BE2C (cell line): ENCODE results near the gene GAS7.

Experiments used
- DNase-seq: peaks from one replicate; pipeline ENCODE4 v3.0.0-alpha.2; 2020
- H3K27me3 ChIP-seq: fragments of 250-450 bp; sonication (Bioruptor Pico); 2 replicates; pipeline ENCODE4 v1.5.1; 2020; ENCODE audit warnings: mild to moderate bottlenecking
- H3K36me3 ChIP-seq: fragments of 250-450 bp; sonication (Bioruptor Pico); 2 replicates; pipeline ENCODE4 v1.5.1; 2020; ENCODE audit warnings: mild to moderate bottlenecking
- H3K4me1 ChIP-seq: fragments of 250-450 bp; sonication (Bioruptor Pico); 2 replicates; pipeline ENCODE4 v1.5.1; 2020
- H3K4me3 ChIP-seq: 2 replicates; pipeline ENCODE4 v1.5.1; 2011; ENCODE audit warnings: low read depth, low read length
- H3K9me3 ChIP-seq: fragments of 250-450 bp; sonication (Bioruptor Pico); 2 replicates; pipeline ENCODE4 v1.5.1; 2020
- CTCF ChIP-seq: IDR thresholded peaks from 2 replicates; pipeline ENCODE4 v1.5.1; 2012; ENCODE audit warnings: mild to moderate bottlenecking, low read depth, low read length

The GAS7 gene

GRCh38 chr17:10192461-10192860, 5.9 kb downstream of the GAS7 start:
- no peaks in the 10 kb centered on the region for H3K36me3 ChIP-seq
- H3K4me1 ChIP-seq: no peaks in the 10 kb centered on the region
- no peak for TF ChIP-seq CTCF
- H3K4me3 ChIP-seq: no peak overlapping the region
- H3K27me3 ChIP-seq: no peaks in the 10 kb centered on the region
- no peak for DNase-seq
- H3K9me3 ChIP-seq: no peaks in the 10 kb centered on the region

- Histone ChIP-seq H3K9me3 (no peaks in the 10 kb centered on the region), H3K27me3 (no peaks in the 10 kb centered on the region), H3K36me3 (no peaks in the 10 kb centered on the region), H3K4me3 (no peak overlapping the region), H3K4me1 (no peaks in the 10 kb centered on the region)
- no peak for TF ChIP-seq CTCF
- DNase-seq: no peak
Observed at GRCh38 chr17:10187456-10187855, 10.9 kb downstream of the GAS7 start.

- H3K4me3 ChIP-seq: no peak overlapping the region
- H3K36me3 ChIP-seq: no peaks in the 10 kb centered on the region
- H3K9me3 ChIP-seq: no peaks in the 10 kb centered on the region
- TF ChIP-seq CTCF: no peak
- no peak for DNase-seq
- no peaks in the 10 kb centered on the region for H3K4me1 ChIP-seq
- H3K27me3 ChIP-seq: no peaks in the 10 kb centered on the region
Observed at GRCh38 chr17:10186771-10187410, 11.5 kb downstream of the GAS7 start.

GRCh38 chr17:10183931-10184930, 14.2 kb downstream of the GAS7 start:
- no peak for DNase-seq
- TF ChIP-seq CTCF: no peak
- Histone ChIP-seq H3K36me3 (no peaks in the 10 kb centered on the region), H3K9me3 (no peaks in the 10 kb centered on the region), H3K4me3 (no peak overlapping the region), H3K4me1 (no peaks in the 10 kb centered on the region), H3K27me3 (no peaks in the 10 kb centered on the region)

- DNase-seq: no peak
- no peaks in the 10 kb centered on the region for H3K36me3 ChIP-seq
- no peak overlapping the region for H3K4me3 ChIP-seq
- no peaks in the 10 kb centered on the region for H3K9me3 ChIP-seq
- H3K4me1 ChIP-seq: no peaks in the 10 kb centered on the region
- H3K27me3 ChIP-seq: no peaks in the 10 kb centered on the region
- TF ChIP-seq CTCF: no peak
Observed at GRCh38 chr17:10182785-10183184, 15.6 kb downstream of the GAS7 start.
